HepG2 (cell line): ENCODE data around the gene NUDT2. TPM values are rescaled to one million over a fixed set of nuclear protein-coding genes. Genes with fewer than 3 reads are reported as not detected.

Experiments used
- ARID3A ChIP-seq: IDR thresholded peaks from 2 replicates; pipeline ENCODE4 v1.6.1; 2012; ENCODE audit warnings: low read depth, low read length, improper control_type of control experiment
- CENPX ChIP-seq: sonication (generic); formaldehyde crosslinking; IDR thresholded peaks from 2 replicates; pipeline ENCODE4 v1.9.0; 2021; ENCODE audit warnings: mild to moderate bottlenecking, missing genetic modification reagents, moderate library complexity
- DPF2 ChIP-seq: sonication (generic); formaldehyde crosslinking; IDR thresholded peaks from 2 replicates; pipeline ENCODE4 v1.4.0; 2020; ENCODE audit warnings: mild to moderate bottlenecking, low read depth, missing genetic modification reagents, borderline replicate concordance
- EED ChIP-seq: sonication (generic); formaldehyde crosslinking; IDR thresholded peaks from 2 replicates; pipeline ENCODE4 v1.5.0; 2020; ENCODE audit warnings: mild to moderate bottlenecking, missing genetic modification reagents
- EP300 ChIP-seq, 3 experiments: sonication (generic) in 1 of 3; formaldehyde crosslinking in 1 of 3; IDR thresholded peaks; 2 replicates each; pipeline versions ENCODE4 v1.5.1 to v1.6.1; 2011 to 2020; ENCODE audit warnings: low read depth in 2 of 3, low read length in 2 of 3, borderline replicate concordance in 1 of 3, improper control_type of control experiment in 1 of 3, mild to moderate bottlenecking in 1 of 3, missing genetic modification reagents in 1 of 3, moderate library complexity in 1 of 3
- IKZF5 ChIP-seq: IDR thresholded peaks from 2 replicates; pipeline ENCODE4 v1.6.1; 2018; ENCODE audit warnings: missing genetic modification reagents, mild to moderate bottlenecking, missing compliant biosample characterization
- KAT7 ChIP-seq: IDR thresholded peaks from 2 replicates; pipeline ENCODE4 v1.6.1; 2018; ENCODE audit warnings: borderline replicate concordance, missing compliant biosample characterization
- NFIB ChIP-seq: sonication (generic); formaldehyde crosslinking; IDR thresholded peaks from 2 replicates; pipeline ENCODE4 v1.9.0; 2021; ENCODE audit warnings: missing genetic modification reagents, mild to moderate bottlenecking, borderline replicate concordance
- SIN3B ChIP-seq: fragments of 150-350 bp; IDR thresholded peaks from 2 replicates; pipeline ENCODE4 v1.6.1; 2014; ENCODE audit warnings: low read length
- SMAD9 ChIP-seq: sonication (generic); formaldehyde crosslinking; IDR thresholded peaks from 2 replicates; pipeline ENCODE4 v1.5.1; 2020; ENCODE audit warnings: mild to moderate bottlenecking, missing genetic modification reagents
- ZKSCAN1 ChIP-seq: fragments of 150-350 bp; IDR thresholded peaks from 2 replicates; pipeline ENCODE4 v1.6.1; 2014; ENCODE audit warnings: low read length
- ZNF230 ChIP-seq: sonication (generic); formaldehyde crosslinking; IDR thresholded peaks from 2 replicates; pipeline ENCODE4 v1.4.0; 2020; ENCODE audit warnings: mild to moderate bottlenecking, missing genetic modification reagents
- ZNF609 ChIP-seq: sonication (generic); formaldehyde crosslinking; IDR thresholded peaks from 2 replicates; pipeline ENCODE4 v1.4.0; 2020; ENCODE audit warnings: mild to moderate bottlenecking, missing genetic modification reagents, borderline replicate concordance
- ZNF766 ChIP-seq: sonication (generic); formaldehyde crosslinking; IDR thresholded peaks from 2 replicates; pipeline ENCODE4 v1.5.0; 2020; ENCODE audit warnings: missing genetic modification reagents, borderline replicate concordance
- ZNF781 ChIP-seq: sonication (generic); formaldehyde crosslinking; IDR thresholded peaks from 2 replicates; pipeline ENCODE4 v1.5.1; 2020; ENCODE audit warnings: borderline replicate concordance, mild to moderate bottlenecking, missing genetic modification reagents; ENCODE audit errors: not compliant biosample characterization
- ZSCAN30 ChIP-seq: sonication (generic); formaldehyde crosslinking; IDR thresholded peaks from 2 replicates; pipeline ENCODE4 v1.5.0; 2020; ENCODE audit warnings: mild to moderate bottlenecking, missing genetic modification reagents
- polyA plus RNA-seq, 8 experiments: library from polyadenylated mRNA; depleted of rRNA in 3 of 8; stranded (reverse) in 7 of 8; unstranded in 1 of 8; fragments of >200 nt; fragmentation: Illumina TruSeq in 4 of 8; extraction: Trizol in 4 of 8; gene quantifications; 2 replicates each; pipeline versions ENCODE4 v1.2.1 to v1.2.3, GENCODE V29; 2011 to 2016; ENCODE audit warnings: low read depth in 4 of 8, missing spikeins in 1 of 8, mixed read lengths in 1 of 8; ENCODE audit not compliant: insufficient read depth in 1 of 8
- total RNA-seq, 5 experiments: library from RNA; depleted of rRNA; stranded (reverse); fragments of >200 nt; fragmentation: Illumina TruSeq; extraction: Trizol; gene quantifications; 2 replicates each; pipeline ENCODE4 v1.2.3, GENCODE V29; 2016; ENCODE audit warnings: low read depth in 1 of 5

NUDT2 gene
- total and polyA plus RNA-seq, 2 of the 13 experiments (the other 11 are each of a cell fraction or from before 2014, with no cell fraction given): 19.9 to 24.6 TPM

GRCh38 chr9:34380511-34381315, 51.3 kb downstream of the NUDT2 start (continued):
- TF ChIP-seq EP300 (IDR thresholded peaks at IDR 0.05; ENCODE audit: low read depth in 2 of 2, low read length in 2 of 2): no peak
- TF ChIP-seq EP300 (CRISPR knock-in tag; IDR thresholded peaks at IDR 0.05; ENCODE audit: borderline replicate concordance): no peak
- peak; percentile 71 for TF ChIP-seq IKZF5 (CRISPR knock-in tag)
- TF ChIP-seq EED: peak; percentile 63; the same call in 1 of the 2 replicates
- TF ChIP-seq ZKSCAN1: no peak
- no peak for TF ChIP-seq ZNF230 (CRISPR knock-in tag)
- no peak for TF ChIP-seq SIN3B
- TF ChIP-seq CENPX (CRISPR knock-in tag): no peak
- 0 out of 2 replicates have a peak, but pooled peaks have one; percentile 67 for TF ChIP-seq NFIB (CRISPR knock-in tag)
- TF ChIP-seq KAT7: peak; percentile 45; the same call in 1 of the 2 replicates
- TF ChIP-seq ZSCAN30 (CRISPR knock-in tag): 0 out of 2 replicates have a peak, but pooled peaks have one; percentile 76
- peak; percentile 88; the same call in 1 of the 2 replicates for TF ChIP-seq SMAD9 (CRISPR knock-in tag)
- no peak for TF ChIP-seq DPF2 (CRISPR knock-in tag)
- TF ChIP-seq ZNF781: peak; percentile 10
- no peak for TF ChIP-seq ZNF609 (CRISPR knock-in tag)
- TF ChIP-seq ARID3A: no peak
- peak; percentile 44; the same call in 1 of the 2 replicates for TF ChIP-seq ZNF766 (CRISPR knock-in tag)
